ENCODE results near the gene ATP1B2.

ATP1B2 gene

GRCh38 chr17:7677388-7678067 is 26.8 kb downstream of the ATP1B2 start:
- Histone ChIP-seq H3K4me2 (no peak overlapping the region), H3K9ac (0 out of 2 replicates have a peak overlapping the region, but pooled peaks have one; percentile 4), H3K4me3 (no peak overlapping the region), H3K27me3 (no peaks in the 10 kb centered on the region), H3K36me3 (peaks cover 79% of the 10 kb centered on the region), H4K20me1 (peaks cover 82% of the 10 kb centered on the region), H3K4me1 (no peaks in the 10 kb centered on the region), H3K9me3 (peaks cover 22% of the 10 kb centered on the region), H3K27ac (no peak overlapping the region)
- no peak for TF ChIP-seq Cebpa-rat (IDR thresholded peaks at IDR 0.05)

GRCh38 chr17:7684851-7685532 is 34.3 kb downstream of the ATP1B2 start:
- Histone ChIP-seq H4K20me1 (peaks cover 59% of the 10 kb centered on the region), H3K27ac (peak overlapping the region; percentile 99), H3K4me2 (peak overlapping the region; percentile 92)

GRCh38 chr17:7685533-7686221 is 35.0 kb downstream of the ATP1B2 start:
- peak overlapping the region; percentile 99 for H3K27ac ChIP-seq
- no peak for TF ChIP-seq Cebpa-rat (IDR thresholded peaks at IDR 0.05)
- no peaks in the 10 kb centered on the region for H3K9me3 ChIP-seq
- H3K36me3 ChIP-seq = peaks cover 30% of the 10 kb centered on the region
- no peaks in the 10 kb centered on the region for H3K27me3 ChIP-seq
- H3K9ac ChIP-seq = peak overlapping the region; percentile 99
- H3K4me1 ChIP-seq = peaks cover 37% of the 10 kb centered on the region
- peak overlapping the region; percentile 92 for H3K4me2 ChIP-seq
- peak overlapping the region; percentile 99 for H3K4me3 ChIP-seq
- H4K20me1 ChIP-seq = peaks cover 53% of the 10 kb centered on the region

More at GRCh38 chr17:7684851-7685532, 34.3 kb downstream of the ATP1B2 start:
- Histone ChIP-seq H3K4me3 (peak overlapping the region; percentile 99), H3K27me3 (no peaks in the 10 kb centered on the region), H3K4me1 (peaks cover 30% of the 10 kb centered on the region), H3K9ac (peak overlapping the region; percentile 99), H3K9me3 (no peaks in the 10 kb centered on the region), H3K36me3 (peaks cover 25% of the 10 kb centered on the region)
- TF ChIP-seq Cebpa-rat (IDR thresholded peaks at IDR 0.05) = no peak

- Histone ChIP-seq H3K27me3 (no peaks in the 10 kb centered on the region), H4K20me1 (peaks cover 45% of the 10 kb centered on the region)
Measured at GRCh38 chr17:7686222-7687071, 35.7 kb downstream of the ATP1B2 start.

GRCh38 chr17:7687072-7687907 is 36.6 kb downstream of the ATP1B2 start, which contains the start of gene TP53:
Gene TP53 (minus strand): TSS chr17:7687490. CDS start chr17:7676594, 10,896 bp downstream.
- Histone ChIP-seq H3K9ac (peak within 1 kb of the TSS; percentile 99), H3K36me3 (peaks cover 44% of the 10 kb centered on the region), H3K27me3 (no peaks in the 10 kb centered on the region)

More at GRCh38 chr17:7686222-7687071, 35.7 kb downstream of the ATP1B2 start:
- Histone ChIP-seq H3K36me3 (peaks cover 37% of the 10 kb centered on the region), H3K4me1 (peaks cover 38% of the 10 kb centered on the region), H3K4me3 (peak overlapping the region; percentile 99), H3K27ac (peak overlapping the region; percentile 99), H3K9ac (peak overlapping the region; percentile 99), H3K4me2 (peak overlapping the region; percentile 92), H3K9me3 (no peaks in the 10 kb centered on the region)
- no peak for TF ChIP-seq Cebpa-rat (IDR thresholded peaks at IDR 0.05)

GRCh38 chr17:7687908-7688807 is 37.4 kb downstream of the ATP1B2 start, which contains the start of gene WRAP53:
Gene WRAP53 (plus strand): TSS chr17:7688477. CDS start chr17:7688649, 172 bp downstream.
- Histone ChIP-seq H3K4me1 (peaks cover 38% of the 10 kb centered on the region), H3K27ac (peak within 1 kb of the TSS; percentile 99), H3K9ac (peak within 1 kb of the TSS; percentile 99), H3K4me2 (peak within 1 kb of the TSS; percentile 92), H3K9me3 (no peaks in the 10 kb centered on the region), H3K4me3 (peak within 1 kb of the TSS; percentile 99), H3K36me3 (peaks cover 43% of the 10 kb centered on the region), H4K20me1 (peaks cover 28% of the 10 kb centered on the region), H3K27me3 (no peaks in the 10 kb centered on the region)
- no peak for TF ChIP-seq Cebpa-rat (IDR thresholded peaks at IDR 0.05)

More at GRCh38 chr17:7687072-7687907, 36.6 kb downstream of the ATP1B2 start, which contains the start of gene TP53:
- peak within 1 kb of the TSS; percentile 92 for H3K4me2 ChIP-seq
- H3K9me3 ChIP-seq = no peaks in the 10 kb centered on the region
- peak within 1 kb of the TSS; percentile 99 for H3K4me3 ChIP-seq
- H4K20me1 ChIP-seq = peaks cover 36% of the 10 kb centered on the region
- H3K4me1 ChIP-seq = peaks cover 38% of the 10 kb centered on the region
- peak within 1 kb of the TSS; percentile 99 for H3K27ac ChIP-seq
- no peak for TF ChIP-seq Cebpa-rat (IDR thresholded peaks at IDR 0.05)

- peaks cover 43% of the 10 kb centered on the region for H3K36me3 ChIP-seq
- H3K4me2 ChIP-seq = peak overlapping the region; percentile 92
- TF ChIP-seq Cebpa-rat (IDR thresholded peaks at IDR 0.05) = no peak
- H3K27ac ChIP-seq = peak overlapping the region; percentile 71
- peaks cover 42% of the 10 kb centered on the region for H3K4me1 ChIP-seq
- no peaks in the 10 kb centered on the region for H3K27me3 ChIP-seq
- peak overlapping the region; percentile 99 for H3K4me3 ChIP-seq
- H4K20me1 ChIP-seq = peaks cover 21% of the 10 kb centered on the region
- no peaks in the 10 kb centered on the region for H3K9me3 ChIP-seq
- H3K9ac ChIP-seq = peak overlapping the region; percentile 99
Measured at GRCh38 chr17:7688808-7689316, 38.1 kb downstream of the ATP1B2 start.

Data from BLaER1 (cell line).